ENCODE data around the gene MYORG.

DNA sequence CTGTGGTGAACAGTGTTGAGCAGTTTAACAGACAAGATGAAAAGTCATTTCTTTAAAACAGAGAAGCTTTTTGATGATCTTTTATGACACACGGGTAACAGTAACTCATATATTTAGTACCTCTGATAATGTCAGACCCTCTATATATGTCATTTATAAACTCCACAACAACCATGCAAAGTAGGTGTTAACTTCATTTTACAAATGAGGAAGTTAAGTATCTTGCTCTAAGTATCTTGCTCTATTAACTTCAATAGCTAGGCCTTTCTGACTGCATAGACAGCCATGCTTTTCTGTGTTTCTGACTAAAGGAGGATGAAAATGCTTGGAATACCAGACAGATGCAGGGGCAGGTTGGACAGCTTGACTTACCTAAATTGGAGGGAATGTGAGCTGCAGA, 45.5 kb downstream of the MYORG start:
- TF ChIP-seq CTCF (IDR thresholded peaks at IDR 0.05) (no peak), POLR2AphosphoS5 (IDR thresholded peaks at IDR 0.05) (no peak)

Measured in breast epithelium (tissue), 3 donors.